HG03025 (cell line): ENCODE results near the gene SNAI1.
"Not testable (repeated sequence)": the region's sequence is repeated elsewhere in the genome, so short reads cannot be mapped to it uniquely, and the experiment has no call there.

Experiments used
- ATAC-seq: cut with Tn5 transposase; IDR thresholded peaks from one replicate; pipeline ENCODE4 v1.9.1; 2021; ENCODE audit warnings: mild to moderate bottlenecking, moderate library complexity; ENCODE audit not compliant: unreplicated experiment, low FRiP score

The SNAI1 gene

DNA sequence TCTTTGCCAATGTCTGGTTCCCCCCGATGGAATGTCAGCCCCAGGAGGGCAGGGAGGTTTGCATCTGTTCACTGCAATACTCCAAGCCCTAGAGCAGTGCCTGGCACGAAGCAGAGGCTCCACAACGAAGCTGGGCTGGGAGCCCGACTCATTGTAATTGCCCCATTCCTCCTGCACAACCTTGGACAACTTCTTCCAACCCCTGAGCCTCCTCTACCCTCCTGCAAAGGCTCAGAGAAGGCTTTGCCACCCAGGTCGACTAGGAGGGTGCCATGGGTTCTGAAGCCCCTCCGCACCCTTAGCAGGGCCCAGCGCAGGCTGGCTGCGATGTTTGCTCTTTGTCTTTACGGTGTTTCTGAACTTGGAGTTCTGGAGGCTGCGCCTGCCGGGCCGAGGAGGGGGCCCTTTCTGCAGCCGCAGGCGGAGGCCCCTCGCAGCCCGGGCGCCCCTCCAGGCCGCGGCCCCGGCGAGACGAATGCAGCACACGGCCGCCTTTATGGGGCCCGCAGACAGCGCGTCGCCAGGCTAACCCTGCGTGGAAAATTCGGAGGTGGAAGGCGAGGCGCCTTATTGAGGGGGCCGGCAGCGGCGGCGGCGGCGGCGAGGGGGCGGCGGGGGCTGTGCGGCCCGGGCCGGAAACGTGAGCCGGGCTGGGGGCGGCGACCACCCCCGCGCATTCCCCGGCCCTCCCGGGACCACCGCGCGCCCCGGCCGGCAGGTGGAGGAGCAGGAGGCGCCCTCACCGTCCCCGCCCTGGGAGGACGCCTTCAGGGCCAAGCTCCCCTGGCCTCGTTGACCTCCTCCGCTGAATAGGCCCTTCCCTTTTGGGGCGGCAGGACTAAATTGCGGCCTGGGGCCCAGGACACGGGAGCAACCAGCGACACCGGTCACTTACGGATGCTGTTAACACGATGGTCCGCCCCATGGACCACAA, 27.0 kb downstream of the SNAI1 start:
- ATAC-seq: no peak

- ATAC-seq: not testable (repeated sequence)
These were observed 28.8 kb downstream of the SNAI1 start for GRCh38 chr20:50011597-50011996.

DNA sequence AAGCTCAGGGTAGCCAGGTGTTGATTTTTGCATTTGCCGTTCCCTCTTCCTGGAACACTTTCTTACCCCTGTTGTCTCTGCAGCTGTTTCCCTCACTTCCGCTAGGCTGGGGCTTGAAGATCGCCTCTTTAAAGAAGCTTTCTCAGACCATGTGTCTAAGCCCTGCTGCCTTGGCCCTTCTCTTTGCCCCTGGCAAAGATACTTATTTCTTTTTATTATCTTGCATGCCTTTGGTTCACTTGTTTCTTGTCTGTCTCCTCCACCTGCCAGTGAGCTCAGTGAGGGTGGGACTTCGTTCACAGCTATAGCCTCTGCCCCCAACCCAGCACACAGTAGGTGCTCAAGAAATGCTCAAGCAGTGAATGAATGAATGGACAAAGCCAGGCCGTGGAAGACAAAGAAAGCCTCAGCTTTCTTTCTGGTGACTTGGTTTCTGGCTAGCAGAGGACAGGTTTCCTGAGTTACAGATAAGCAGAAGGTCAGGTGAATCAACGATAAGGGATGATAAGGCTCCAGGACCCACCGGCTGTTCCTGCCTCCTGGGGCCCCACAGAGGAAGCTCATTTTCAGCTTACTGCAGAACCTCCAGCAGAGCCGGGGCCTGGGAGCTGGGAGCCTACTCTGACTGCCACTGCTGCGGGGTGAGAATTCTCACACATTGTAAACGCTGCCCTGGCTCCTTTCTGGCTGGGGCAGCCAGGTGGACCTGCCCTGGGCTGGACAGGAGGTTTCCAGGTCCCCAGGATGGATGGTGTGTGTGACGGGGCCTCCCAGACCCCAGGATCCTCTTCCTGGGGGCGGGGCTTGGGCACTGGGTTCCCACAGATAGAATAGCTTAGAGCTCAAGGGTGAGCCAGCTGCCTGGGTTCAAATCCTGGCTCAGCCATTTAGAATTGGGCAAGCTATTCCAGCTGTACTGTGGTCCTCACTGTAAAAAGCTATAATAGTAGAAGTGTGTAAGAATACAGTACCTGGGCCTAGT, 29.8 kb downstream of the SNAI1 start:
- ATAC-seq: no peak

DNA sequence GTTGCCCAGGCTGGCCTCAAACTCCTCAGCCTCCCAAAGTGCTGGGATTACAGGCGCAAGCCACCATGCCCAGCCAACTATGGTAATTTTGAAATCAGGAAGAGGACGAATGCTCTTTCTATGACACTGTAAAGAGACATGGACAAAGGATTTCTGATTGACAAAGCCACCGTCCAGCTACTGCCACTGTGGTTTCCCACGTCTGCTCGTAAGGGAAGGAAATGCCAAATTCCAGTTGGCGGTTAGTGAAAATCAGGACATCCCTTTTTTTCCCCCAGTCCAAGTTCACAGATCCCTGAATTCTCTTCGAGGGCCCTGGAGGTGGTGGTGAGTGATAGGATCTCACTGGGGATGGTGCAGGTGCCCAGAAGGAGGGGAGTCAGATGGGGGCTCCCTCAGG, 31.2 kb downstream of the SNAI1 start:
- no peak for ATAC-seq

DNA sequence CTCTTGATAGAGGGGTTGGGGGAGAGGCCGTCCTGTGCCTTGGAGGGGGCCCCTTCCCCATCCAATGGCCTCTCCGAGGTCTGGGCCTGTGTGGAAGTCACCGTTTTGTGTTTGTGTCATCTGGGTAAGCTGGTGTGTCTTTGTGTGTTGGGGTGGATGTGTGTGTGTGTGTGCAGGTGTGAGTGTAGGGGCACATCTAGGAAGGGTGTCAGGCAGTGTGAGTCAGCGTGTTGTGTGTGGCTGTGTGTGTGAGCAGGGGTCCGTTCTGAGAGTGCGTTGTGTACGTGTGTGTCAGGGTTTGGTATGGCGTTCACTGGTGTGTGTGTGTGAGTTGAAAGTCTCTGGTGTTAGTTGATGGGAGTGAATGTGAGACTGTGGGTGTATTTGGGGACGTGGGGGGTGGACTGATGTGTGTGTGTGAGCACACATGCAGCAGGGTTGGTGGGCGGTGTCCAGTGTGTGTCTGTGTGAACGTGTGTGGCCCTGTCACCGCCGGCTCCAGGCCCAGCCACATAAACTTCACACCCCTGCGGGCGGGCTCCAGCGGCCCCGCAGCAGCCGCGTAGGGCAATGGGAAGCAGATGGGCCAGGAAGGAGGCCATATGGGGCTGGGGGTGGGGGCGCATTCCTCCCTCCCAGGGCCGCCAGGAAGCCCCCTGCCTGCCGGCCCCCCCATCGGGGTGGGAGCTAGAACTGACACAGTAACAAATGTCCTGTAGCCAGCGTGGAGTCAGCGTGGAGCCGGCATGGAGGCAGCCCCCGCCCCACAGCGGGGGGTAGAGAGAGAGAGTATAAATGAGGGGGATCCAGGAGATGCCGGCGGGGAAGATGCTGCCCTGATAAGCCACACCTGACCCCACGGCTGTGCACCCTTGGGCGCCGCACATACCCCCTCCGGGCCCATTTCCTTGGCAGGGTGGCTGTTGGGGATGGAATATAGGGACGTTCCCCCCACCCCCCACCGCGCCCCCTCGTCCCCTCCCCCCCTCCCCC, 32.1 kb downstream of the SNAI1 start:
- ATAC-seq: no peak

- ATAC-seq: no peak
These were observed 32.8 kb downstream of the SNAI1 start for GRCh38 chr20:50015636-50015992.

DNA sequence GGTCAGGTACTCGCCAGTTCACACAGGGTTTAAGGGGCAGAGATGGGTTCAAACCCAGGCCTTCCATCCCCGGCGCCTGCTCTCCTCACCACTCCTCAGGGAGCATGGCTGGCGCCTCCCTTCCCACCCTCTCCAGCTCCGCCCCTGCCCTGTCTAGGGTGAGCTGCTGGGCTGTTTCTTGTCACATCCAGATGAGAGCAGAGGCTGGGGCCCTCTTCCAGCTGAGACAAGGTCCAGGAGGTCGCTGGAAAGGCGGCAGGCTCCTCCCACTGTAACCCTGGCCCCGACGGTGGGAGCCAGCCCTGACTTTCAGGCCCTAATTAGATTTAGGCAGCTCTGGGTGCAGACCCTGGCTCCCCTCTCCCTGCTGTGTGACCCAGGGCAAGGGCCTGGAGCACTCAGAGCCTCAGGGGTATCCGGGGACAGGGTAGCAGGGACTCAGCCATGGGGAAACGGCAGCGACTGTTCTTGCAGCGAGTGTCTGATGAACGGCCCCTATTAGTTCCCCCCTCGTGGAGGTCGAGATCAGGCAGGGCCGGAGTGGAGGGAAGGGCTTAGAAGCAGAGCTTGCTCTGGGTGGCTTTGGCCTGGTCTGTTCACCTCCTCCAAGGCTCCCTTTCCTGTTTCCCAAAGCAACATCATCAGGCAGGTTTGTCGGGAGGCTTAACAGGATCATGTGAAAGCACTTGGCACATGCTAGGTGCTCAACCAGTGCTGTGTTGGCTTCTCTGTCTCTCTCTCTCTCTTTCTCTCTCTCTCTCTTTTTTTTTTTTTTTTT, 33.4 kb downstream of the SNAI1 start:
- no peak for ATAC-seq

DNA sequence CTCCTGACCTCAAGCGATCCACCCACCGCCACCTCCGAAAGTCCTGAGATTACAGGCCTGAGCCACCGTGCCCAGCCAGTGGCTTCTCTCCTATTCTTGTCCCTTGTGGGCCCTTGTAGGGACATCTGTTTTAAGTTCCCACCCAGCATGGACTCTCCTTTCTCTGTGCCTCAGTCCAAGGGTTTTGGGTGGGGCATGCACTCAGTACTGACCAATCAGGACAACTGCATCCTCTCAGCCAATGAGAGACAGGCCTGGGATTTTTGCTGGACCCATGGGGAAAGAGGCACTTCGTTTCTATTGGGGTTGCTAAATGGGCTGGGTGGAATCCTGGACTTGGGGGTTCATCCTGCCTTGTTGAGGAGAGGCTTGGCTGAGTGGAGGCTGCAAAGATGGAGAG, 34.4 kb downstream of the SNAI1 start:
- ATAC-seq: no peak

- ATAC-seq: no peak
These were observed 34.9 kb downstream of the SNAI1 start for GRCh38 chr20:50017576-50018248.

- no peak for ATAC-seq
These were observed 36.9 kb downstream of the SNAI1 start for GRCh38 chr20:50019466-50020256.

DNA sequence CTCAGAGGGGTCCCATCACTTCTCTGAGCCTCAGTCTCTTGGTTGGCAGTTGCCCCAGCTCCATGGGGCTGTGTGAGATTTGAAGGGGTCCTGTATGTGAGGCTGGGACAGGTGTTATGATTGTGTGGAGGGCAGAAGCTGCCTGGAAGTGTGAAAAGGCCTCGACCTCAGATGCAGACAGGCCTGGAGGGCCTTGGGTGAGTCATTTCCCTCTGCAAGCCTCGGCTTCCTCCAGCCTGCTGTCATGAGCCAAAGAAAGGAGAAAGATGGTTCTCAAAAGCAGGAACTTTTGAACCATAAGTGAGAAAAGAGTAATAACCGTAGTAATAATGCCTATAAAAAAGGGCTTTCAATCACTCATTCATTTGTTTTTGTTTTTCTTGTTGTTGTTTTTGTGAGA, 37.5 kb downstream of the SNAI1 start:
- no peak for ATAC-seq

DNA sequence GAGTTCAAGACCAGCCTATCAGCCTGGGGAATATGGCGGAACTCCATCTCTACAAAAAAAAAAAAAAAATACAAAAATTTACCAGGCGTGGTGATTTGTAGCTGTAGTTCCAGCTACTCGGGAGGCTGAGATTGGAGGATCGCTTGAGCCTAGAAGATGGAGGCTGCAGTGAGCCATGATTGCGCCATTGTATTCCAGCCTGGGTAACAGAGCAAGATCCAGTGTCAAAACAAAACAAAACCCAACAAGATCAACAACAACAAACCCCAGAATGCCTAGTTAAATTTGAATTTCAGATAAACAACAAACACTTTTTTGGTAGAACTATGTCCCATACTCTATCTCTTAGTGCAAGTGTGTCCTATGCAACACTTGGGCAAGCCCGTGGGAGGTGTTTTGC, 39.9 kb downstream of the SNAI1 start:
- ATAC-seq: no peak

DNA sequence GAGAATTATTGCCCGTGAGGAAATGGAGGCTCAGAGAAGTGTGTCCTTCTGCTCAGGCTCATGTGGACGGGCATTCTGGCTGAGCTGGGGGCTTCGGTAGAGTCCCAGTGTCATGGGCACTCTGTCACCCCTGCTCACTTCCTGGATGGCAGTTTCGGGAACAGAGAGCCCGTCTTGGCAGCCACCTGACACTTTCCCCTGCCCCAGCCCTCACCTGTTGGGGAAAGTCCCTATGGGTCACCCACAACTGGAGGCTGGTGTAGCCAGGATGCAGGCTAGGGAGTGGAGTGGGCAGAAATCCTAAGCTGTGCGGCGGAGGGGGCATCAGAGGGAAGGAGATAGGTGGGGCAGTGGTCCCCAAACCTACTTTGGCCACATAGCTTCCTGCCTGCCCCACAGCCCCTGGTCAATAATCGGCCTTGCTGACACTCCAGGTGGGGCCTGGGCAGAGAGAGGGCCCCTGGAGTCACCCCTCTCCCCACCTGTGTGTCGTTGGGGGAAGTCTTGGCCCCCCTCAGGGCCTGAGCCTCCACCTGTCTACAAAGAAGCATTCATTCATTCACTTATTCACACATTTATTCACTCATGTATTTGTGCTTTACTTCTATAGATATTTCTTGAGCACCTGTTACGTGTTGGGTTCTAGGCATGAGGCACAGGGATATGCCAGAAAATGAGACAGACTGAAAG, 40.5 kb downstream of the SNAI1 start:
- no peak for ATAC-seq

GRCh38 chr20:50026746-50027575, 44.2 kb downstream of the SNAI1 start:
- ATAC-seq: no peak

DNA sequence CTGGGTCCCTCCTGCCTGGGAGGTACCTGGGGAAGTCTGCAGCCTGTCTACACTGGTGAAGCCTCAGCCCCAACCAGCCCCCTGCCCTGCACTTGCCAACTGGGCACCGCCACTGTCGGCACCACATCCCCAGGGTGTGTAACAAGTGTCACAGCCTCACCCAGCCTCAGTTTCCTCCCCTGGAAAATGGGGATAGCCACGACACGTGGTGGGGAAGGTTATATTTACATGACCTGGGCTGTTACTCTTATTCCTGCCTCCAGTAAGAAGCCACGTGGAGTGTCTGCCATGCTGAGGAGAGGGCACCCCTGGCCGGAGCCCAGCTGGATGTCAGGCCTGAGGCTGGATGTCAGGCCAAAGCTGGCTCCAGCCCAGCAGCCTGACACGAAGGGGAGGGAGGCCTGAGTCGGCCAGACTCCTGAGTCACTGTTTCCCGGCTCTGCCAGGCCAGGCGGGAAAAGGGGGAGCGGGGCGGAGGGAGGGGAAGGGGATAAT, 44.9 kb downstream of the SNAI1 start:
- ATAC-seq: no peak

DNA sequence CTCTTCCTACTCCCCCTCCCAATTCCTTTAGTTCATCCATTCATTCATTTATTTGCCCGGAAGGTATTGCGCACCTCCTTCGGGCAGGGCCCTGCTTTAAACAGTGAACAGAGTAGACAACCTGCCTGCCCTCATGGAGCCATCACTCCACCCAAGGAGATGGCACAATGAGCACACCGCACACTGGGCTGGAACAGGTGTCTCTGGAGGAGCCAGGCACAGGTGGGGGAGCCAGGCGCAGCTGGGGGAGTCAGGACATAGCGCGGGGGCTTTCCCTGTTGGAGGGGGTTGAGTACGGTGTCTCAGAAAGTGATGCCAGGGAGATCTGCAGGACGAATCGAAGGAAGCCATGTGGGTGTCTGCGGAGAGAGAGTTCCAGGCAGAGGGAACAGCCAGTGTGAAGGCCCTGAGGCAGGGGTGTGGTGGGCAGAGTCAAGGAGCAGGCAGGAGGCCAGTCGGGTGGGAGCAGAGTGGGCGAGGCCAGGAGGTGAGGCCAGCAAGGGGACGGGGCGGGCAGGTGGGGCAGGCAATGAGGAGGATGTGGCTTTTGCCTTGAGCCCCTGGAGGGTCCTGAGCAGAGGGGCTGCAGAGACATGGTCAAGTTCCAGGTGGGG, 46.4 kb downstream of the SNAI1 start:
- no peak for ATAC-seq
